UCSD-AML1 (cell line): ENCODE results near the gene ACAD9.
"Not testable (repeated sequence)": the region's sequence is repeated elsewhere in the genome, so short reads cannot be mapped to it uniquely, and the experiment has no call there.

ENCODE experiments used
- DNase-seq: peaks from one replicate; lab custom pipeline; 2025; ENCODE audit not compliant: unreplicated experiment; lab: John Stamatoyannopoulos, UW

The ACAD9 gene

GRCh38 chr3:128889139-128889894, 9.9 kb downstream of the ACAD9 start:
- no peak for DNase-seq

DNA sequence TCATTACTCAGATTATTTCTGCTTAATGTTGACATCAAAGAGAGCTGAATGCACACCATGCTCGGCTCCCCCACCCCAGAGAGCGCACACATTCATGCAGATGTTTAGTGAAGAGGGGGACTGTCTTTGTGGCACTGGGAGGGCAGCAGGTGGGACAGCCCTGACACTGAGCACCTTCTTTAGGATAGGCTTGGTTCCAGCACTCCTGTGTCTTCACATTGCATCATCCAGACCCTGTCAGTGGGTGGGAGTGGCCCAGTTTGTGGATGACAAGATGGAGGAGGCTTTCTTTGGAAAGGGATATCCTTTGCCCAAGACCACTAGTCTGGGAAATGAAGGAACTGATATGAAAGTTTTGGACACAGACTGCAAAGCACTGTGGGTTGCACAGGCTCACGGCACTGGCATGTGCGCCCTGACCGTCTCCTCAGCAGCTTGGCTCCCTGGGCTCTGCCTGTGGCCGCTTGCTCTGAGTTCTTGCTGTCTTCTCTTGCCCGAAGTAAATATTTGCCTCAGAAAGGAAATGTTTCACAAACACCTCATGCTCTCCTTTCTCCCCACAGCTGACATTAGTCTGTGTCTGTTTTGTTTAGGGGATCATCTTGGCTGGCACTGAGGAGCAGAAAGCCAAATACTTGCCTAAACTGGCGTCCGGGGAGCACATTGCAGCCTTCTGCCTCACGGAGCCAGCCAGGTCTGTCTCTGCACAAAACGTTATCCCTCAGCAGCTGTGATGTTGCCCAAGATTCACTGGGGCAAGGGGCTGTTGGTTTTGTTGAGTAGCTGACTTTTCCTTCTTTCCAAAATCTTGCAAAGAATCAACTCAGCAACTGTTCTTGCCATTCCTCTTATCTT, 16.6 kb downstream of the ACAD9 start:
- DNase-seq, result no peak

- no peak for DNase-seq
Observed at GRCh38 chr3:128902426-128902825, 23.0 kb downstream of the ACAD9 start.

GRCh38 chr3:128903501-128903900, 24.1 kb downstream of the ACAD9 start:
- DNase-seq, result no peak

- no peak for DNase-seq
Observed at GRCh38 chr3:128906031-128906803, 26.8 kb downstream of the ACAD9 start.

GRCh38 chr3:128906804-128907525, 27.5 kb downstream of the ACAD9 start:
- no peak for DNase-seq

DNA sequence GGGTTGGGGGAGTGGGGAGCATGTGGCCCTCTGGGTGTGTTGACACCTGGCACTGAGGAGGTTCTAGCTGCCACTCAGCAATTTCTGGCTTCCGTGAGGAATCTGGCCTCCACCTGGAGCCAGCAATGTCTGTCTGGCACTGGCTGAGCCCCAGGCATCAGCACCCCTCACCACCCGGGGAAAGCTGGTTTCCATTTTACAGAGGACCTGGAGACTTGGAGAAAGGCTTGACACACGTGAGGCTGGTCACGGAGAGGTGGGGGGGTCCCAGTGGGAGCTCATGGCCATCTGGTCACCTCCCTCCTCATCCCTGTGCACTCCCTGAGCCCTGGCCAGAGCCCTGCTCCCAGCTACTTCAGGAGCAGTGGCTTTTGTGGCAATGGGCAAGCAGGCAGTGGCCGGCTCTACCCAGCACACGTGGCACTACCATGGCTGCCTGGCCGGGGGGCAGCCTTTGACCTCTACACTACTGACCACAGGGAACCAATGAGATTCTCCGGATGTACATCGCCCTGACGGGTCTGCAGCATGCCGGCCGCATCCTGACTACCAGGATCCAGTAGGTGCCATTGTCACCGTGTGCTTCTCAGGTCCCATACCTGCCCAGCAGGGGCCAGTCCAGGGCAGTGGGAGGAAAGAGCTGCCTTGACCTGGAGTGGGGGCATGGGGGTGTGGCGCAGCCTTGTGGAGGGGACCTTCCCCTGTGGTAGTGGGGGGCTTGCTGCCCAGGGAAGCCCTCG, 28.5 kb downstream of the ACAD9 start:
- DNase-seq, result no peak

DNA sequence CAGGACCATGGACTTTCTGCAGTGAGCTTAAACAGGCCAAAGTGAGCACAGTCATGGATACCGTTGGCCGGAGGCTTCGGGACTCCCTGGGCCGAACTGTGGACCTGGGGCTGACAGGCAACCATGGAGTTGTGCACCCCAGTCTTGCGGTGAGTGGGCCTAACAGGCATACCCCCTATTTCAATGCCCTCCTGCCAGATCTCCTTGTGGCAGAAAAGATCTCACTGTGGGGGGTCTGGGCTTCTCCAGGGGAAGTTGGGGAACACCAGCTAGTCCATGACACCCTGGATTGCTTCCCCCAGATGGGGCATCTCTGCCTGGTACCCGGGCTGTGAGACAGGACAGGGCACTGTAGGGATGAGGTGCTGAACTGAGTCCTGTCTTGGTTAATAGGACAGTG, 29.5 kb downstream of the ACAD9 start:
- no peak for DNase-seq

DNA sequence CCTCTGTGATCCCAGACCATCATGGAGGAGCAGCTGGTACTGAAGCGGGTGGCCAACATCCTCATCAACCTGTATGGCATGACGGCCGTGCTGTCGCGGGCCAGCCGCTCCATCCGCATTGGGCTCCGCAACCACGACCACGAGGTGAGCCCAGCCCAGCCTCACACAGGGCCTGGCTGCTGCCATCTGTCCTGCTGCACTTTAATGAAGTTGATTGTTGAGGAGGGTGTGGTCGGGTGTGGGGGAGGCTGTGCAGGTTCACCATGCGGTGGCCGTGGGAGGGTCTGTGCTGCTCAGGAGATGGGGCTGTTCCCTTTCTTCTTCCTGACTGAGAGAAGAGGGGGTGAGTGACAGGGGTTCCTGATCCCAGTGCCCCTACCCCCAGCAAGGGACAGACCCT, 30.6 kb downstream of the ACAD9 start:
- no peak for DNase-seq

DNA sequence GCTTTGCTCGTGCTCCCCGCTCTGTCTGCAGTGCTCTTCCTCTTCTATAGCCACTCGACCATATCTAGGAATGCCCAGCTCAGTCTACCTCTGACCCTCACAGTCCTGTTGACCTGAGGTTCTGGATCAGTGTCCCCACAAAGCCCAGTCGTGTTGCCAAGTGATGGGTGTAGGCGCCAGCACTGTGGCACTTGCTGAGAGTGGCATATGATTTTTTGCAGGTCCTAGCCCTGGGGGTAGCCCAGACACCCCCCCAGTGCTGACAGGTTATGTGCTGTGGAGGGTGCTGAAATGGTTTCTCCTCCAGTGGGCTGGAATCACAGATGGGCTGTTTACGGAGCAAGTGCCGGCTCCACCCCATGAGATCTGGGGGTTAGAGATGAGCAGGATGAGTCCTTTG, 32.5 kb downstream of the ACAD9 start:
- no peak for DNase-seq

GRCh38 chr3:128914966-128915645, 35.7 kb downstream of the ACAD9 start:
- no peak for DNase-seq

GRCh38 chr3:128917291-128917690, 37.9 kb downstream of the ACAD9 start:
- no peak for DNase-seq

GRCh38 chr3:128919988-128920387, 40.6 kb downstream of the ACAD9 start:
- DNase-seq, result no peak

DNA sequence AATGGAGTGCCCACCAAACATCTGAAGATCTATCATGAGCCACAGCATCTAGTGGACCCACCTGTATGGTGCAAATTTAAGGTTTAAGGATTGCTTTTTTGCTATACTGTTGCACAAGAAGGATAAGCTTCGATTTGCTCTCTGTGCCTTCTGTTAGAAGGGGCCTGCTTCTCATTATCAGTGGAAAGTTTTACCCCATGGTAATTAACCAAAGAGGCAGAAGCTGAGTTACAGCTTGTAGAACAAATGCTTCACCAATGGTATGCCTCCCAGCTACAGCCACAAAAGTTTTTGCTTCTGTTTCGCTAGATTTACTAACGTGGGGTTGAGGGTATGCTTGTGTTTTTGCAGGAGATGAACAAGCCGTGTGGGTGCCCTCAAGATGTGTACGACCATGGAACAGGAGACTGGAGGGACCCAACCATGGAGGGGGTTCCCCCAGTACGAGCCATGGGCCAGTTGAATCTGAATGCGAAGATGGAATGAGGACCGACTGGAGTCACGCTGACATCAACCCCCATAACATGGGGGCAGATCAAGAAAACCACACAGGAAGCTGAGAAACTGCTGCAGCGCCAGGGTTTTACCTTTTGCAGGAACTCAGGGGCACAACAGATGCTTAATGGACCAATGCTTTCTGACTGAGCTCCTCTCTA, 43.5 kb downstream of the ACAD9 start:
- DNase-seq, result peak; percentile 25

DNA sequence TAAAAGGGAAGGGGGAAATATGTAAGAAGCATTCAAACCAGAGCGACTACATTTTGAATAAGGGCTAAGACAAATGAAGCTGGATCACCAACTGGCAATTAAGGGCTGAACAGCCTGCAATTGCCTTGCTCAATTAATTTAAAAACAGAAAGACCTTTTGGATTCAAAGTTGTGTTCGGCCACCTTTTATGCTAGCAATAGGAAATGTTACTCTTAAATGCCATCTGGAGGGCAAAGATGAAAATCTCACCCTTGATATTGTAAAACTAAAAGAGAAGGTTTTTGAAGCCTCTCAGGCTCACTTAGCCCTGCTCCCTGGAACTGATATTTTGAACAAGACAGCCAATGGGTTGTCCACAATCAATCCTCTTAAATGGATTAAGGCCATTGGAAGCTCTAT, 44.2 kb downstream of the ACAD9 start:
- no peak for DNase-seq

- not testable (repeated sequence) for DNase-seq
Observed at GRCh38 chr3:128923986-128924385, 44.6 kb downstream of the ACAD9 start.

DNA sequence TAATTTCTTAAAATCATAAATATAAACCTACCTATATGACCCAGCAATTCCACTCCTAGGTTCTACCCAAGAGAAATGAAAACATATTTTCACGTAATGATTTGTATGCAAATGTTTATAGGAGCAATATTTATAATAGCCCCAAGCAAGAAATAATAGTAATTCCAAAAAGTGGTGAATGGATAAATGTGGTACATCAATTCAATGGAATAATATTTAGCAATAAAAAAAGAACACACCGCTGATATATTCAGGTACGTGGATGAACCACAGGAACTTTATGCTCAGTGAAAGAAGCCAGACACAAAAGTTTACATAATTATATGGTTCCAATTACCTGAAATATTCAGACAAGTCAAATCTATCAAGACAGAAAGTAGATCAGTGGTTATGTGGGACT, 49.9 kb downstream of the ACAD9 start:
- DNase-seq, result no peak

DNA sequence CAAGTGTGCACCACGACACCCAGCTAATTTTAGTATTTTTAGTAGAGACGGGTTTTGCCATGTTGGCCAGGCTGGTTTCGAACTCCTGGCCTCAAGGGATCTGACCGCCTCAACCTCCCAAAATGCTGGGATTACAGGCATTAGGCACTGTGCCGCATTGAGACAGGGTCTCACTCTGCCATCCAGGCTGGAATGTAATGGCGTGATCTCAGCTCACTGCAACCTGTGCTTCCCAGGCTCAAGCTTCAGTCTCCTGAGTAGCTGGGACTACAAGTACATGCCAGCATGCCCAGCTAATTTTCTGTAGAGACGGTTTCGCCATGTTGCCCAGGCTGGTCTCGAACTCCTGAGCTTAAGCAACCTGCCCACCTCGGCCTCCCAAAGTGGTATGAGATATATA, 51.6 kb downstream of the ACAD9 start:
- DNase-seq, result no peak

DNA sequence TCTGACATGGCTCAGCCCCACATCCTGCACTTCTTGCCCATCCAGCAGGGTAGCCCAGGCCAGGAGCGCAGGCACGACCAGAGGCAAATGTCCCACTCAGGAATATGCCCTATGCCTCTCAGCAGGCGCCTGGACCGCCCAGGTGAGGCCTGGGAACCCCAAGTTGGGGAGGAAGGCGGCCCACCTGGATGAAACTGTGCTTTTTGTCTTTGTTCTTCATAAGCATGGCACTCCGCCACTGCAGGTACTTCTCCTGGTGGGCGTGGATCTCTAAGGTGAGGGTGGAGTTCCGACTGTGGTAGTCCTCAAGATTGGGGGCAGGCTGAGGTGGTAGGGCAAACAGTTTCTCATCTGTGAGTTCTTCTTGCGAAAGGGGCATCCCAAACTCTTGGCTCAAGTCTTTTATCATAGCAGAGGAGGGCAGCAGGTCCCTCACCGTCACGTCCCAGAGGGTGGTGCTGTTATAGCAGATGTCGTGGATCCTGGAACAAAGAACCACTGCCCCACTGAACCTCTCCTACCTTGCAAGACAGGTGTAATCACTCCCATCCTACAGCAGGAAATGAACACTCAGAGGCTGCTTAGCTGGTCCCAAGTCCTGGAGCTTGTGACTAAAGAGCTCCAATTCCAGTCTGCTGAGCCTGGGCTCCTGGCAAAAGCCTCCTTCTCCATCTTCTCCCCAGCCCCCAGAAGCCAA, 53.2 kb downstream of the ACAD9 start:
- DNase-seq, result no peak
